Measurements from ENCODE around the gene TSPAN9. TPM values are rescaled to one million over a fixed set of nuclear protein-coding genes. Genes with fewer than 3 reads are reported as not detected.
A peak's percentile ranks its signal among the peaks of the same experiment; 100 is the strongest.

TSPAN9 gene
- polyA plus RNA-seq, 1 of the 3 experiments (the other 2 are of a cell fraction) = 34.9 TPM

DNA sequence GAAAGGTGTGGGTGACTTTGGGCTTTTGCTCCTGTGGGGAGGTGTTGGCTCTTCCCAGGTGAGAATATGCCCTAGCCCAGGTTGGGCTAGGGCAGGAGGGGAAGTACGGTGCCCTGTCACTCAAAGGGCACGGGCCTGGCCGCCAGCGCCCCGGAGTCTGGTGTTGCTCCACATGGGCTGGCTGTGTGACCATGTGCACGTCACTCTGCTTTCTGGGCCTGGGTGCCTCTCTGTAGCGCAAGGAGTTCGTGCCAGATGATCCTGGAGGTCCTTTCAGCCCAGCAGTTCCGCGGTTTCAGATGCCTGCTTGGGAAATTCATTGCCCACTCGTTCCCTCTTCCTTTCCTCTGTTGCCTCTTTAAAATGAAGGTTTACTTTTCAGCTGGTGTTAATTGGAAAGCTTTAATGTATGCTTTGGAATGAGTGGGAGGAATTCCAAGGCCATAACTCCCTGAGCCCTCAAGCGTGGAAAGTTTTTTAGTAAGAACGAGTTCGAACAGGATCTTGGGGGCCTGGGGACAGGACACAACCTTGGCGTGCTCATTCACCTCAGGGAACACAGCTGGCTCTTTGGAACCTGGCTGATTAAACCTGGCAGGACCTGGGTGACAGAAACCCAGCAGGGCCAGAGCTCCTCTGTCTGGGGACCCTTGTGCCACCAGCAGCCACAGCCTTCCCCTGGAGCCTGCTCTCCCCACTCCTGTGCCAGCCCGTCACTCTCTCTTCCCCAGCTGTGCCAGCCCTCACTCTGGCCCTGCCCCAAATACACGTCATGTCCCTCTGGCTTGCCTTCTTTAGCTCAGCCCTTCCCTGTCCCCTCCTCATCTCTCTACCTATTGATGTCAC, 42.8 kb downstream of the TSPAN9 start:
- no peak overlapping the region for H2AFZ ChIP-seq (ENCODE audit: low read depth)
- peak; percentile 10 for DNase-seq
- no peaks in the 10 kb centered on the region for H3K9me3 ChIP-seq
- H3K27me3 ChIP-seq (ENCODE audit: insufficient read depth) = no peaks in the 10 kb centered on the region
- TF ChIP-seq SIN3A (IDR thresholded peaks at IDR 0.05; ENCODE audit: borderline replicate concordance, low read depth, low read length) = no peak
- no peak for TF ChIP-seq NRF1 (IDR thresholded peaks at IDR 0.05; ENCODE audit: low read depth, low read length)
- no peak for TF ChIP-seq IRF3 (IDR thresholded peaks at IDR 0.05; ENCODE audit: low read depth, low read length)
- no peak for TF ChIP-seq USF1 (IDR thresholded peaks at IDR 0.05; ENCODE audit: borderline replicate concordance, low read depth)
- TF ChIP-seq FOXJ3 (CRISPR knock-in tag; IDR thresholded peaks at IDR 0.05) = no peak
- TF ChIP-seq CTCF (IDR thresholded peaks at IDR 0.05) = no peak
- peaks cover 0 to 3% of the 10 kb centered on the region in 2 experiments for H3K36me3 ChIP-seq (replicated peaks in 1 of 2; ENCODE audit: control insufficient read depth in 1 of 2, insufficient read depth in 2 of 2, low read length in 1 of 2)
- no peak overlapping the region for H3K4me2 ChIP-seq
- ChIA-PET CTCF (interaction anchor here (0.9 to 3.8 kb wide), 7 partner anchors 10 to 180 kb away, joined by 3 to 20 read pairs (median 4); no protein-coding TSS in a partner anchor), POLR2A (interaction anchor here (0.7 kb wide), 1 partner anchor 29 kb away, joined by 3 read pairs; no protein-coding TSS in a partner anchor)
- H3K9ac ChIP-seq = no peak overlapping the region
- no peaks in the 10 kb centered on the region for H4K20me1 ChIP-seq (ENCODE audit: insufficient read depth)
- no peak overlapping the region for H3K27ac ChIP-seq (ENCODE audit: low read depth in 2 of 2, low read length in 1 of 2)
- H3K9me2 ChIP-seq = no peaks in the 10 kb centered on the region
- 84% methylated on average over 17 of the region's 17 CpGs for WGBS (ENCODE audit: low lambda C conversion rate)
- H3K4me1 ChIP-seq (ENCODE audit: control insufficient read depth in 1 of 2, insufficient read depth in 2 of 2, low read depth in 1 of 2, low read length in 1 of 2) = peaks cover 36 to 42% of the 10 kb centered on the region in 2 experiments
- H3F3A ChIP-seq (replicated peaks; ENCODE audit: insufficient read depth) = peaks cover 35% of the 10 kb centered on the region
- H3K79me2 ChIP-seq (ENCODE audit: insufficient read depth) = peaks cover 2% of the 10 kb centered on the region; the same call in 1 of the 2 replicates
- no peak overlapping the region for H3K4me3 ChIP-seq (ENCODE audit: low read depth in 2 of 2, low read length in 1 of 2)

- CTCF ChIA-PET = interaction anchor here (0.9 to 1.4 kb wide), 4 partner anchors 9 to 180 kb away, joined by 3 to 8 read pairs (median 4); no protein-coding TSS in a partner anchor
- peaks cover 2% of the 10 kb centered on the region; the same call in 1 of the 2 replicates for H3K79me2 ChIP-seq (ENCODE audit: insufficient read depth)
- no peak for DNase-seq
- 79% methylated on average over 5 of the region's 5 CpGs for WGBS (ENCODE audit: low lambda C conversion rate)
- H3K4me1 ChIP-seq (ENCODE audit: control insufficient read depth in 1 of 2, insufficient read depth in 2 of 2, low read depth in 1 of 2, low read length in 1 of 2) = peaks cover 36 to 42% of the 10 kb centered on the region in 2 experiments
- no peaks in the 10 kb centered on the region for H4K20me1 ChIP-seq (ENCODE audit: insufficient read depth)
- H3K9me2 ChIP-seq = no peaks in the 10 kb centered on the region
- H3F3A ChIP-seq (replicated peaks; ENCODE audit: insufficient read depth) = peaks cover 35% of the 10 kb centered on the region
- no peak overlapping the region for H3K9ac ChIP-seq
- H3K36me3 ChIP-seq (replicated peaks in 1 of 2; ENCODE audit: control insufficient read depth in 1 of 2, insufficient read depth in 2 of 2, low read length in 1 of 2) = peaks cover 0 to 8% of the 10 kb centered on the region in 2 experiments
- H3K27me3 ChIP-seq (ENCODE audit: insufficient read depth) = no peaks in the 10 kb centered on the region
- H3K9me3 ChIP-seq = no peaks in the 10 kb centered on the region
- no peak overlapping the region for H3K4me2 ChIP-seq
- H3K27ac ChIP-seq (ENCODE audit: low read depth in 2 of 2, low read length in 1 of 2) = no peak overlapping the region
- H2AFZ ChIP-seq (ENCODE audit: low read depth) = no peak overlapping the region
- no peak overlapping the region for H3K4me3 ChIP-seq (ENCODE audit: low read depth in 2 of 2, low read length in 1 of 2)
- POLR2A ChIA-PET = interaction anchor here (0.7 kb wide), 1 partner anchor 30 kb away, joined by 3 read pairs; no protein-coding TSS in a partner anchor
- no peak for TF ChIP-seq REST (IDR thresholded peaks at IDR 0.05; ENCODE audit: low read depth, low read length)
- TF ChIP-seq RAD21 (IDR thresholded peaks at IDR 0.05; ENCODE audit: low read length) = no peak
- TF ChIP-seq SIN3A (IDR thresholded peaks at IDR 0.05; ENCODE audit: borderline replicate concordance, low read depth, low read length) = no peak
- TF ChIP-seq RXRA (IDR thresholded peaks at IDR 0.05; ENCODE audit: borderline replicate concordance, low read depth) = no peak
- no peak for TF ChIP-seq TCF12 (IDR thresholded peaks at IDR 0.05)
- no peak for TF ChIP-seq FOSL2 (IDR thresholded peaks at IDR 0.05; ENCODE audit: borderline replicate concordance, low read depth)
- TF ChIP-seq MEF2A (IDR thresholded peaks at IDR 0.05; ENCODE audit: borderline replicate concordance, low read depth) = no peak
- no peak for TF ChIP-seq RCOR1 (IDR thresholded peaks at IDR 0.05; ENCODE audit: low read length)
- TF ChIP-seq JUND (IDR thresholded peaks at IDR 0.05) = no peak
- no peak for TF ChIP-seq ELF1 (IDR thresholded peaks at IDR 0.05)
- TF ChIP-seq ZBTB33 (IDR thresholded peaks at IDR 0.05; ENCODE audit: borderline replicate concordance, low read depth) = no peak
- TF ChIP-seq FOXM1 (IDR thresholded peaks at IDR 0.05; ENCODE audit: low read depth) = no peak
Measured at GRCh38 chr12:3120701-3121100, 43.5 kb downstream of the TSPAN9 start.

Measured in SK-N-SH (cell line).